C4-2B (cell line): ENCODE data around the gene PDE9A.

ENCODE experiments used
- CTCF ChIP-seq: fragments of 450-650 bp; conservative IDR thresholded peaks from 2 replicates; pipeline ENCODE4 v1.5.1; 2017; ENCODE audit warnings: mild to moderate bottlenecking
- ZFX ChIP-seq: fragments of 450-650 bp; IDR thresholded peaks from 2 replicates; pipeline ENCODE4 v1.6.1; 2017

DNA sequence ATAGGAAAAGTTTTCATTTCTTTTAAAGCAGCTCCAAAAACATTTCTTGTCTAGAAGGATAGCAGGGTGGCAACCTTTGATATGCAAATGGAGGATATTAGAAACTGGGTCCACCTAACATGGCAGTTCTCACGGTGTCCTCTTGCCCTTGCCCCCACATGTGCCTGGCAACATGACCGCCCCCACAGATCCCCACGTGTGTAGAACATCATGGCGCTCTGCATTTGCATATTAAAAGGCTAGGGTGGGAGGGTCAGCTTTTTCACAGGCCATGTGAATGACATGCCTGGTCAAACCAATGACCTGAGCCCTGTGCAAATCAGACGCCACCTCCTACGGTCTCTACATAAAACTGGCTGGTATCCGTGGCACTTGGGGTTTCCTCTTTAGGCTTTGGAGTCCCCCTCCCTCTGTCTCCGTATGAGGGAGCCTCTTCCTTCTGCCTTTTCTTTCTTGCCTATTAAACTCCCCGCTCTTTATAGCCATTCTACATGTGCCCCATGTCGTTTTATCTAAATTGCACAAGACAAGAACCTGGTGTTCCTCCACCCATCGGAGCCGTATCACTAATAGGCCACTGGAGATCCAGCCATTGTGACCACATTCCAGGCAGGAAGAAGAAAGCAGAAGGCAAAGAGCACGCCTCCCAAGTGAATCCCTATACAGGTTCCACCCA lies 154.7 kb downstream of the PDE9A start:
- TF ChIP-seq CTCF (no peak), ZFX (no peak)
